OCI-LY1 (cell line): ENCODE results near the gene B4GALT4.

Experiments used
- H2AFZ ChIP-seq: fragments of 200-600 bp; sonication (generic), shearing (Covaris generic); 2 replicates; pipeline ENCODE4 v1.6.0; 2014; ENCODE audit warnings: antibody characterized with exemption, mild to moderate bottlenecking, low read length
- H3F3A ChIP-seq: fragments of 200-600 bp; sonication (generic), shearing (Covaris generic); 2 replicates; pipeline ENCODE4 v1.6.0; 2014; ENCODE audit warnings: mild to moderate bottlenecking, antibody characterized with exemption, low read length, moderate library complexity; ENCODE audit not compliant: insufficient read depth
- H3K27ac ChIP-seq: fragments of 200-600 bp; sonication (generic); 2 replicates; pipeline ENCODE4 v1.5.1; 2014; ENCODE audit warnings: low read length, mixed run types, mild to moderate bottlenecking, low read depth; ENCODE audit not compliant: poor library complexity, severe bottlenecking
- H3K27me3 ChIP-seq: fragments of 200-600 bp; sonication (generic); 2 replicates; pipeline ENCODE4 v1.6.0; 2014; ENCODE audit warnings: antibody characterized with exemption, mild to moderate bottlenecking, low read length, moderate library complexity; ENCODE audit not compliant: insufficient read depth
- H3K36me3 ChIP-seq: fragments of 200-600 bp; sonication (generic); 2 replicates; pipeline ENCODE4 v1.6.1; 2014; ENCODE audit warnings: mild to moderate bottlenecking, antibody characterized with exemption, low read length, moderate library complexity, mixed read lengths; ENCODE audit not compliant: insufficient read depth
- H3K4me1 ChIP-seq: fragments of 200-600 bp; sonication (generic); 2 replicates; pipeline ENCODE4 v1.5.1; 2014; ENCODE audit warnings: mild to moderate bottlenecking, low read length, moderate library complexity; ENCODE audit not compliant: insufficient read depth, severe bottlenecking
- H3K4me2 ChIP-seq: fragments of 200-600 bp; sonication (generic), shearing (Covaris generic); 2 replicates; pipeline ENCODE4 v1.6.1; 2014; ENCODE audit warnings: low read length
- H3K4me3 ChIP-seq: fragments of 200-600 bp; sonication (generic); 2 replicates; pipeline ENCODE4 v1.5.1; 2014; ENCODE audit warnings: low read length, low read depth, mild to moderate bottlenecking, mixed read lengths; ENCODE audit not compliant: poor library complexity, severe bottlenecking
- H3K79me2 ChIP-seq: fragments of 200-600 bp; shearing (Covaris generic); 2 replicates; pipeline ENCODE4 v1.6.1; 2016; ENCODE audit warnings: mixed run types, low read length, mixed read lengths; ENCODE audit not compliant: insufficient read depth
- H3K9ac ChIP-seq: fragments of 200-600 bp; sonication (generic), shearing (Covaris generic); 2 replicates; pipeline ENCODE4 v1.6.1; 2014; ENCODE audit warnings: mild to moderate bottlenecking, low read length, mixed read lengths
- H3K9me2 ChIP-seq: fragments of 200-600 bp; sonication (generic), shearing (Covaris generic); 2 replicates; pipeline ENCODE4 v1.6.1; 2014; ENCODE audit warnings: low read depth, mild to moderate bottlenecking, low read length, mixed read lengths
- H3K9me3 ChIP-seq: fragments of 200-600 bp; shearing (Covaris generic); 2 replicates; pipeline ENCODE4 v1.6.1; 2014; ENCODE audit warnings: low read length, mixed read lengths
- H4K20me1 ChIP-seq: fragments of 200-600 bp; sonication (generic), shearing (Covaris generic); 2 replicates; pipeline ENCODE4 v1.6.0; 2016; ENCODE audit warnings: mild to moderate bottlenecking, low read length; ENCODE audit not compliant: insufficient read depth
- CTCF ChIP-seq: fragments of 200-600 bp; sonication (generic), shearing (Covaris generic); IDR thresholded peaks from 2 replicates; pipeline ENCODE4 v1.5.1; 2017; ENCODE audit warnings: mild to moderate bottlenecking, antibody characterized with exemption, low read length, moderate library complexity, mixed read lengths
- EZH2 ChIP-seq: fragments of 200-600 bp; sonication (generic), shearing (Covaris generic); IDR thresholded peaks from 2 replicates; pipeline ENCODE4 v1.8.0; 2017; ENCODE audit warnings: borderline replicate concordance, mixed run types, mild to moderate bottlenecking, antibody characterized with exemption, low read length, moderate library complexity, mixed read lengths

Gene B4GALT4

GRCh38 chr3:119211803-119212202, 28.9 kb downstream of the B4GALT4 start:
- H3K4me1 ChIP-seq, result no peaks in the 10 kb centered on the region
- H3K9me2 ChIP-seq, result no peaks in the 10 kb centered on the region
- no peaks in the 10 kb centered on the region for H4K20me1 ChIP-seq
- H3K36me3 ChIP-seq, result peaks cover 51% of the 10 kb centered on the region
- no peaks in the 10 kb centered on the region for H3K9me3 ChIP-seq
- H3K4me3 ChIP-seq, result no peak overlapping the region
- no peaks in the 10 kb centered on the region for H3F3A ChIP-seq
- H3K27me3 ChIP-seq, result no peaks in the 10 kb centered on the region
- H2AFZ ChIP-seq, result no peak overlapping the region
- H3K9ac ChIP-seq, result no peak overlapping the region
- TF ChIP-seq CTCF (no peak), EZH2 (no peak)
- no peak overlapping the region for H3K4me2 ChIP-seq
- H3K79me2 ChIP-seq, result no peaks in the 10 kb centered on the region
- H3K27ac ChIP-seq, result no peak overlapping the region

DNA sequence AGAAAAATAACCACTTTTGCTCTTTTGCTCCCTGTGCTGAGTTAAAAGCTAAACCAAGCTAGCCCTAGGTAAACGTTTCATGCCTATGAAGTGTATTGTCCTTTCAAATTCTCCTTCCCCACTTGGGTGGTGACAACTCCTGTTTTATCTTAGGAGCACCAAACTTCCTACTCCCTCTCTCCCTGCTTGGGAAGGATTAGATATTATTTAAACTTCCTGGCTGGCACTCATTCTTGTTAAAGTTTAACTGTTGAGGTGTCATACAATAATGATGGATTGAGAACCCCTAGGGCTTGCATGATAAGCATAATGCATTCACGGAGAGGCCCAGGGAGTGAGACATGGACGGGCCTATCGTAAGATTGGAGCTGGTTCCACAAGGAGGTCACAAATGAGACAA, 29.5 kb downstream of the B4GALT4 start:
- TF ChIP-seq CTCF, result no peak
- TF ChIP-seq EZH2, result no peak

DNA sequence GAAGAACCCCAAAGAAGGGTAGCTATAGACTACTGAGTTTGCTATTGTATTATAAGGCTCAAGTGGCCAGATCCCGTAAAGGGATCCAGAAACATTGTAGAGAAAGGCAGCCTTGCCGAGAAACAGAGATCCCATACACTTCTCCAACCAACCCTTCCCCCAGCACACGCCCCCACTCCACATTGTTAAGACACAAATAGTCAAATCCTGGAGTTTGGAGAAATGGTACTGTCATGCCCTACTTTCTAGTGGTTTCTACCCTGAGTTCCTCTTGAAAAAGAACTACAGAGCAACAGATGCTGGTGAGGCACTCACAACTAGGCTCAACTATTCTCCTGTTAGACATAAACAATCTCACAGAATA, 33.2 kb downstream of the B4GALT4 start:
- no peaks in the 10 kb centered on the region for H3K9me3 ChIP-seq
- H3K4me1 ChIP-seq, result no peaks in the 10 kb centered on the region
- no peak overlapping the region for H3K9ac ChIP-seq
- H3K4me3 ChIP-seq, result no peak overlapping the region
- H3K27me3 ChIP-seq, result no peaks in the 10 kb centered on the region
- no peaks in the 10 kb centered on the region for H3K79me2 ChIP-seq
- H3F3A ChIP-seq, result no peaks in the 10 kb centered on the region
- H3K27ac ChIP-seq, result no peak overlapping the region
- no peaks in the 10 kb centered on the region for H4K20me1 ChIP-seq
- H3K9me2 ChIP-seq, result no peaks in the 10 kb centered on the region
- no peak overlapping the region for H2AFZ ChIP-seq
- H3K36me3 ChIP-seq, result peaks cover 14% of the 10 kb centered on the region
- no peak overlapping the region for H3K4me2 ChIP-seq
- TF ChIP-seq EZH2, result no peak
- no peak for TF ChIP-seq CTCF

More for the DNA sequence above, 29.5 kb downstream of the B4GALT4 start:
- peaks cover 46% of the 10 kb centered on the region for H3K36me3 ChIP-seq
- H3K4me3 ChIP-seq, result no peak overlapping the region
- no peaks in the 10 kb centered on the region for H3K79me2 ChIP-seq
- no peaks in the 10 kb centered on the region for H3K9me2 ChIP-seq
- no peaks in the 10 kb centered on the region for H4K20me1 ChIP-seq
- no peaks in the 10 kb centered on the region for H3K4me1 ChIP-seq
- H3K4me2 ChIP-seq, result no peak overlapping the region
- no peak overlapping the region for H3K9ac ChIP-seq
- no peaks in the 10 kb centered on the region for H3K27me3 ChIP-seq
- no peaks in the 10 kb centered on the region for H3K9me3 ChIP-seq
- H3K27ac ChIP-seq, result no peak overlapping the region
- H3F3A ChIP-seq, result no peaks in the 10 kb centered on the region
- no peak overlapping the region for H2AFZ ChIP-seq
